ENCODE measurements around the gene KRT82. TPM values are rescaled to one million over a fixed set of nuclear protein-coding genes. Genes with fewer than 3 reads are reported as not detected.

Gene KRT82
- total and polyA plus RNA-seq, 8 donors = not detected

DNA sequence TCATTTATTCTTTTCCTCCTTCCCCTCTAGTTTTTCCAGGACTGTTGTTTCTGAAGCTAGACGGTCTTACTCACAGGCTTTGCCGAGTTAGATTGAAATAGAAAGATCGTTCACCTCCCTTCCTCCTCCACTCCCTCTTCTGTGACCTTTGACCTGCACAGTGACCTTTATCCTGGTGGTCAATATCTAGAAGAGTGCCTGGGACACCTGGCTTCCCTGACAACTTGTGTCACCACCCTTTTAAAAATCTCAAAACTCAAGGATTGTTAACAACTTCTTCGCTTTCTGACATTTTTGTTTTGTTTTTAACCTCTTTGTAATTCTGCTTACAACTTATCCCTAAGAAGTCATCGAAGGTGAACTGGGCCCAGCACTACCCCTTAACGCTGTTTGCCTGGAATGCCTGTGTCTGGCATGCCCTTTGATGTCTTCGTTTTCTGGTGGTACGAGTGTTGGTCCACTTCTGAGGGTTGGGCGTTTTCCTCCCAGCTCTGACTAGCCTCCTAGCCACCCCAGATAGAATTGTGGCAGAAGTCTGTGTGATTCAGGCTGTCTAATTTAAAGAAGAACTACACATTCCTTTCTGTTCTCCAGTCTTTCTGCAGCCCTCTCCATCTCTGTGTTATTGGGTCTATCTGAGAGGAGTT, 30.8 kb upstream of the KRT82 start:
- H3K27ac ChIP-seq = no peak overlapping the region
- intact Hi-C loops (cut with DNase I; ENCODE audit: low total_unique reads) = no loop called here
- H3K36me3 ChIP-seq = no peaks in the 10 kb centered on the region
- TF ChIP-seq, protein P1, sequence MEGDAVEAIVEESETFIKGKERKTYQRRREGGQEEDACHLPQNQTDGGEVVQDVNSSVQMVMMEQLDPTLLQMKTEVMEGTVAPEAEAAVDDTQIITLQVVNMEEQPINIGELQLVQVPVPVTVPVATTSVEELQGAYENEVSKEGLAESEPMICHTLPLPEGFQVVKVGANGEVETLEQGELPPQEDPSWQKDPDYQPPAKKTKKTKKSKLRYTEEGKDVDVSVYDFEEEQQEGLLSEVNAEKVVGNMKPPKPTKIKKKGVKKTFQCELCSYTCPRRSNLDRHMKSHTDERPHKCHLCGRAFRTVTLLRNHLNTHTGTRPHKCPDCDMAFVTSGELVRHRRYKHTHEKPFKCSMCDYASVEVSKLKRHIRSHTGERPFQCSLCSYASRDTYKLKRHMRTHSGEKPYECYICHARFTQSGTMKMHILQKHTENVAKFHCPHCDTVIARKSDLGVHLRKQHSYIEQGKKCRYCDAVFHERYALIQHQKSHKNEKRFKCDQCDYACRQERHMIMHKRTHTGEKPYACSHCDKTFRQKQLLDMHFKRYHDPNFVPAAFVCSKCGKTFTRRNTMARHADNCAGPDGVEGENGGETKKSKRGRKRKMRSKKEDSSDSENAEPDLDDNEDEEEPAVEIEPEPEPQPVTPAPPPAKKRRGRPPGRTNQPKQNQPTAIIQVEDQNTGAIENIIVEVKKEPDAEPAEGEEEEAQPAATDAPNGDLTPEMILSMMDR (IDR thresholded peaks at IDR 0.05) = no peak
- TF ChIP-seq POLR2A (IDR thresholded peaks at IDR 0.05) = no peak
- TF ChIP-seq EP300 (IDR thresholded peaks at IDR 0.05) = no peak
- no peak for TF ChIP-seq POLR2AphosphoS5 (IDR thresholded peaks at IDR 0.05)
- WGBS, 5 donors = 68 to 76% (median 71%) methylated on average over 9 of the region's 9 CpGs
- peaks cover 0 to 30% (median 0%) of the 10 kb centered on the region in 3 donors for H3K27me3 ChIP-seq
- no peaks in the 10 kb centered on the region for H3K4me1 ChIP-seq
- no peaks in the 10 kb centered on the region for H3K9me3 ChIP-seq
- DNase-seq = no peak
- H3K4me3 ChIP-seq = no peak overlapping the region

DNA sequence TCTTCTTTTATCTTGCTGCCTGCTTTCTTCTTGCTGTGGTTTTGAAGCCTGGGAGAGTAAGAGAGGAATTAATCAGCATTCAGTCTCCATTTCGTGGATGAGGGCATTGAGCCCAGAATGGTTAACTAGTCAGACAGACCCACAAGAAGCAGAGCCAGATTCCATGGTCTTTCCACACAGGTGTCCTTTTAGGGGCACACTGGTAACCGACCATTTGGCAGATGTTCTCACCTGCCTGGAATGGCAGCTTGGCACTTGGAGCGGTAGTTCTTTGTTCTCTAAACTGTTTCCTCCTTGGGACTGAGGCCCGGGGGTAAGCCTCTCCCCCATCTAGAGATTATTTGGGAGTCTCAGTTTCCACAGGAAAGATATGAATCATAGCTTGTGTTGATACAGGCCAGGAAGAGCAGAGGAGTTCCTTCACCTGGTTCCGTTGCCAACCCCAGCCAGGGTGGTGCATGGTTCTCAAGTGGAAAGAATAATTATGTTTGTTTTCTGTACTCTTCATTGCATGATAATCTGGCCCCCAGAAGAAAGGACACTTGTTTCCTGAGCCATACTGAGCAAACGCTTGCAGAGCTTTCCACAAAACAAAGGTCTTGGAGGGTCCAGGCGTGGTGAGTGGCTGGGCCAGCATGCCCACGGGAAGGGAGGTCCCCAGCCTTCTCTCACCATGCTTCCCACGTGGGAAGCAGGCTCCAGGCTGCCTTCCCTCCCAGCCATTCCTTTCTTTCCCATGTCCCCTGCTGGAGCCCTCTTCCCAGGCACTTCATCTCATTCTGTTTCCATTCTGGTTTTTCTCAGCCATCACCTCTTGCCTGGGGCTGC, 30.1 kb upstream of the KRT82 start:
- peak overlapping the region in 1 of 5 donors; percentile 35 for H3K27ac ChIP-seq
- no peak overlapping the region for H3K4me3 ChIP-seq
- TF ChIP-seq POLR2A (IDR thresholded peaks at IDR 0.05) = no peak
- TF ChIP-seq EP300 (IDR thresholded peaks at IDR 0.05) = no peak
- no peak for TF ChIP-seq POLR2AphosphoS5 (IDR thresholded peaks at IDR 0.05)
- TF ChIP-seq, protein P1 (IDR thresholded peaks at IDR 0.05) = no peak
- no peaks in the 10 kb centered on the region for H3K4me1 ChIP-seq
- 37 to 53% (median 39%) methylated on average over 9 of the region's 9 CpGs for WGBS, 5 donors
- H3K36me3 ChIP-seq = no peaks in the 10 kb centered on the region
- intact Hi-C loops (cut with DNase I; ENCODE audit: low total_unique reads) = no loop called here
- no peaks in the 10 kb centered on the region for H3K9me3 ChIP-seq
- peaks cover 0 to 34% (median 0%) of the 10 kb centered on the region in 3 donors for H3K27me3 ChIP-seq
- peak in 1 of 2 donors; percentile 26 for DNase-seq

DNA sequence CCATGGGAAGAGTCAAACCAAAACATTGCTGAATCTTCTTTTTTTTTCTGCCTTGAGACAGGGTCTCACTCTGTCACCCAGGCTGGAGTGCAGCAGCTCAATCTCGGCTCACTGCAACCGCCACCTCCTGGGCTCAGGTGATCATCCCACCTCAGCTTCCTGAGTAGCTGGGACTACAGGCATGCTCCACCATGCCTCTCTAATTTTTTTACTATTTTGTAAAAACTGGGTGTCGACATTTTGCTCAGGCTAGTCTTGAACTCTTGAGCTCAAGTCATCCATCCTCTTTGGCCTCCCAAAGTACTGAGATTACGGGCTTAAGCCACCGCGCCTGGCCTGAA, 29.5 kb upstream of the KRT82 start:
- TF ChIP-seq EP300 (IDR thresholded peaks at IDR 0.05) (no peak), POLR2A (IDR thresholded peaks at IDR 0.05) (no peak), POLR2AphosphoS5 (IDR thresholded peaks at IDR 0.05) (no peak)
- TF ChIP-seq, protein P1 (IDR thresholded peaks at IDR 0.05) = no peak
- H3K4me3 ChIP-seq = no peak overlapping the region
- no peaks in the 10 kb centered on the region for H3K36me3 ChIP-seq
- DNase-seq = no peak
- no peaks in the 10 kb centered on the region for H3K9me3 ChIP-seq
- intact Hi-C loops (cut with DNase I; ENCODE audit: low total_unique reads) = no loop called here
- H3K27ac ChIP-seq = peak overlapping the region in 1 of 5 donors; percentile 35
- peaks cover 0 to 36% (median 0%) of the 10 kb centered on the region in 3 donors for H3K27me3 ChIP-seq
- 70 to 87% (median 80%) methylated on average over 6 of the region's 6 CpGs for WGBS, 5 donors
- no peaks in the 10 kb centered on the region for H3K4me1 ChIP-seq

DNA sequence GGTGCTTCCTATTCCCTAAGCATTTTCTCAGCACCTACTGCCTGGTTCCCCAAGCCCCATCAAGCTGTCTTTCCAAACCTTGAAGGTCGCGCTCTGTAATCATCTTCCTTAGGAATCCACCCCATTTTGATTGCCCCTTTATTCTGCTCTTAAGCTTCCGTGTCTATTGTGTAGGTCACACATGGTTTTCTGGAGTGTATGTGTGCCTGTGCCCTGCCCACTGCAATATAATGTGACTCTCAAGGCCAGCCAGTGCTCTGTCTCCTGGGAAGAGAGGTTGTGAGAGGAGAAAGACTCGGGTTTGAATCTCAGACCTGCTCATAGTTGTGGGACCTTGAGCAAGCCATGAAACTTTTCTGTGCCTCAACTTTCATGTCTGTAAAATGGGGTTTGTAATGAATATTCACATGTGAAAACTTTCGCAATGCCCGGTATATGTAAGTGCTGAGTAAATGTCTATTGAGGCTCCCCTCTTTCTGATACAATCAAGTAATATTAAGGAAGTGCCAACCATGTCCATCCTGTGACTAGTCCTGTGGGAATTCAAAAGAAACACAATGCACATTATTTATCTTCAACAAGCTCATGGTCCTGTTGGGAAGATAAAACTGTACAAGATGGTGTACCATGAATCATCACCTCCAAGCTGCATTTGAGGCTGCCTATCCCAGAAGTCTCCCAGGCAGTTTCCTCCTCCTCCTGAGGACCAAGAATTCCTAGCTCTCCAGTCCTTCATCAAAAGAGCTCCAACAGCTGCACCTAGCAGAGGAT, 28.8 kb upstream of the KRT82 start:
- H3K4me1 ChIP-seq = no peaks in the 10 kb centered on the region
- WGBS, 5 donors = 90 to 94% (median 93%) methylated on average over 6 of the region's 6 CpGs
- H3K27ac ChIP-seq = no peak overlapping the region
- TF ChIP-seq EP300 (IDR thresholded peaks at IDR 0.05) (no peak), POLR2A (IDR thresholded peaks at IDR 0.05) (no peak), POLR2AphosphoS5 (IDR thresholded peaks at IDR 0.05) (no peak)
- TF ChIP-seq, protein P1 (IDR thresholded peaks at IDR 0.05) = no peak
- H3K9me3 ChIP-seq = no peaks in the 10 kb centered on the region
- no peak overlapping the region for H3K4me3 ChIP-seq
- intact Hi-C loops (cut with DNase I; ENCODE audit: low total_unique reads) = no loop called here
- H3K27me3 ChIP-seq = peaks cover 0 to 33% (median 0%) of the 10 kb centered on the region in 3 donors
- DNase-seq = no peak
- H3K36me3 ChIP-seq = no peaks in the 10 kb centered on the region

Data from stomach (tissue), 9 donors.